ENCODE results near the gene WWP2.
"Not testable (repeated sequence)": the region's sequence is repeated elsewhere in the genome, so short reads cannot be mapped to it uniquely, and the experiment has no call there.

WWP2 gene

GRCh38 chr16:69952572-69953355 lies 190.6 kb downstream of the WWP2 start:
- DNase-seq, result not testable (repeated sequence)

- peak; percentile 1 for DNase-seq
These were observed 192.1 kb downstream of the WWP2 start for GRCh38 chr16:69954241-69954640.

DNA sequence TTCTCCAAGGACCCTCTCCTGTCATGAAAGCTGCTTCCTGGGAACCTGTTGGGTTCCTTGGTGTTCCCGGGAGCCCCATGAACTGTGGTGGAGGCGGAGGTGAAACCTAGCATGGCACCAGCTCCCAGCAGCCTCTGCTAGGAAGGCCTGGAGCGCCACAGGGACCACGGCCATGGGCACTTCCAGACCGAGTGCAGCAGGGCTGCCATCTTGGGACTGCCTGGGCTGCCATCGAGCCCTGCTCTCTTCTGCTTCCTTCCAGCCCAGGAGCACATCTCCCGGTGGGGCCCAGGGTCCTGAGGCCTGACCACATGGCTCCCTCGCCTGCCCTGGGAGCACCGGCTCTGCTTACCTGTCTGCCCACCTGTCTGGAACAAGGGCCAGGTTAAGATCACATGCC lies 201.2 kb downstream of the WWP2 start:
- DNase-seq, result not testable (repeated sequence)

- not testable (repeated sequence) for DNase-seq
These were observed 203.0 kb downstream of the WWP2 start for GRCh38 chr16:69964960-69965660.

DNA sequence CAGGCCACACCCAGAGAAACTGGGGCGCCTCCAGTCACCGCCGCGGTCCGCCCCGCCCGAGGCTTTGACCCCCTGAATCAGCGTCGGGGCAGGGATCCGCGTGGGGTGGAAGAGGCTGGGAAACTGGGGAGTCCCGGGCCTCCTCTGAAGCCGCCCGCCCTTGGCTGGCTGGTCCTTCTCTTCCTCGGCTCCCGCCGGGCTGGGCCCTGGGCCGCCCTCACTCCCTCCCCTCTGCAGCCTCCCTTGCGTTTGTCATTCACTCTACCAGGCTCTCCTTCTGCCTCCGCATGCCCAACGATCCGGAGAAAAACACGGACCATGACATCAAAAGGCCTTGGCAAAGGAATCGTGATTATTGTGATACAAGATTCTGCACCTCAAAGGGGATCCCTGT lies 203.5 kb downstream of the WWP2 start:
- not testable (repeated sequence) for DNase-seq

DNA sequence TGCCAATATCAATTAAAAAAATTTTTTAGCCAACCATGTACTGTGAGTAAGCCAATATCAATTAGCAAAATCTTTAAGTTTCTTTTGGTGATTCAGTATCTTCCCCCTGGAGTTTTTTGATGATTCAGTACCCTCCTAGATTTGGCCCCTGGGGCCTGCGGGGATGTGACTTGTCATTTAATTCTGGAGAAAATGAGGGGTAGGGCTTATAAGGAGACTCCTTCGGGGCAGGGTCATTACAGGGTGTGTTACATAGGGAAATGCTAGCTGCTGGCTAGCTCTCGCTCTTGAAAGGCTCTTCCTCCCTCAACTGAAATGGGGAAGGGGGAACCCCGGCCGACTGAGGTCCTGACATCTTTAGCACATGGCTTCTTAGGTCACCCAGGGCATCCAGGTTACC lies 205.6 kb downstream of the WWP2 start:
- DNase-seq, result not testable (repeated sequence)

DNA sequence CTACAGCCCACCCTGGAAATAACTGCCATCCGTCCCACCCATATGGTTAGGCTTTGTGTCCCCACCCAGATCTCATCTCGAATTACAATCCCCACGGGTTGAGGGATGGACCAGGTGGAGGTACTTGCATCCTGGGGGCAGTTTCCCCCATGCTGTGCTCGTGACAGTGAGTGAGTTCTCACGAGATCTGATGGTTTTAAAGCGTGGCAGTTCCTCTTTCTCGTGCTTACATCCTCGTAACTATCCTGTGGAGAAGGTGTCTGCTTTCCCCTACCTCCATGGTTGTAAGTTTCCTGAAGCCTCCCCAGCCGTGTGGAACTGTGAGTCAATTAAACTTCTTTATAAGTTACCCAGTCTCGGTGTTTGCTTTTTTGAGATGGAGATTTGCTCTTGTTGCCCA lies 206.0 kb downstream of the WWP2 start:
- not testable (repeated sequence) for DNase-seq

DNA sequence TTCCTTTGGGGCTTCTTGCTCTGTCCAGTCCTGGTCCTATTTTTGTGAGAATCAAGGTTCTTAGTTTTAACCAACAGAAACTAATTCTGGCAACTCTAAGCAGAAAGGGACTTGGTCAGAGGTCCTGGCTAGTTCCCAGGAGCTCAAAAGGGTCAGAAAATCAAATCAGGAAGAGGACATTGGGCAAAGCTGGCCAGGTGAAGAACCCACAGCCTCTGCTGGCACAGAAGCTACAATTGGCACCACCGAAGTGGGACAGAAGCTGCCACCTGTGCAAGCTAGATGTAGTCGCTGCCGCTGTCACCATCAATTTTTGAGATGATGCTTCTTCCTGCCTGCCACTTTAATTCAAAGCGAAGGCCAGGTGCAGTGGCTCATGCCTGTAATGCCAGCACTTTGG lies 207.5 kb downstream of the WWP2 start:
- not testable (repeated sequence) for DNase-seq

- DNase-seq, result not testable (repeated sequence)
These were observed 210.0 kb downstream of the WWP2 start for GRCh38 chr16:69972120-69972519.

DNA sequence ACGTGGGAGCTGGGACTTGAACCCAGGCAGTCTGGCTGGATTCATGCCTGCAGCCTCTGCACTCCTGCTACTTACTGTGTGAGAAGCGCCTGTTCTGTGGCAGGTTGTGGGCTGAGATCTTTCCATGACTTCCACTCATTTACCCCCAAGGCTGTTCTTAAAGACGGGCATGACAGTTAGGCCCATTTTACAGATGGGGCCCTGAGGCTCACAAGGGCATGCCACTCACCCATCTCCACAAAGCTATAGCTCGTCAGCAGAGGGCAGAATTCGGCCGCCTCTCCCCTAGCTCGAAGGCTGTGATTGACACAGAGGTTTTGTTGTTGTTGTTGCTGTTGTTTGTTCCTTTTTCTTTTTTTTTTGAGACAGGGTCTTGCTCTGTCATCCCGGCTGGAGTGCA lies 210.8 kb downstream of the WWP2 start:
- DNase-seq, result not testable (repeated sequence)

DNA sequence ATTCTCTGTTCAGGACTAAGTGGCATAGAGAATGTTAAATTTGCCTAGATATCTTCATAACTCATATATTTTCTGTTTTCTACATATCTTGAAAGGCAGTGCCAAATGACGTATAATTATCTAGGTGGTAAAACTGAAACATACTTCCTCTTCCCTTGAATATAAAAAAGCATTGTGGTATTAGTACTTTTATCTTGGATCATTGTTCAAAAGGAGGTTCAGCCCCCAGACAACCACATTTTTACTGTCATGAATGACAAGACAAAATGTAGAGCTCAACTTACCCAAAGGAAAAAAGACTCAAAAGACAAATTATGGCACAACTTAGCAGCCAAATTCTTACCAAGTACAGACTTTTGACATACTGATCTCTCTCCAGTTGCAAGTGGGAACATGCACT lies 223.1 kb downstream of the WWP2 start:
- DNase-seq, result not testable (repeated sequence)
